GM12878 (cell line): ENCODE measurements around the gene CFAP54.

Source experiments
- CBX3 ChIP-seq: fragments of 200-600 bp; sonication (generic); IDR thresholded peaks from 2 replicates; pipeline ENCODE4 v1.6.1; 2016; ENCODE audit warnings: low read depth, borderline replicate concordance
- CTCF ChIP-seq, 3 experiments: IDR thresholded peaks in 2 of 3; conservative IDR thresholded peaks in 1 of 3; 2 replicates each; pipeline ENCODE4 v1.5.1; 2011; ENCODE audit warnings: low read depth in 3 of 3, low read length in 3 of 3, mild to moderate bottlenecking in 3 of 3, control low read depth in 2 of 3, moderate library complexity in 2 of 3, inconsistent platforms in 1 of 3, mixed read lengths in 1 of 3; ENCODE audit not compliant: control insufficient read depth in 2 of 3, insufficient read depth in 1 of 3; ENCODE audit errors: extremely low read depth in 1 of 3
- POLR2A ChIP-seq: IDR thresholded peaks from 2 replicates; pipeline ENCODE4 v1.6.1; 2011; ENCODE audit warnings: low read depth, mild to moderate bottlenecking, low read length
- PRDM15 ChIP-seq: fragments of 450-650 bp; formaldehyde crosslinking; IDR thresholded peaks from 2 replicates; pipeline ENCODE4 v1.4.0; 2020; ENCODE audit warnings: mild to moderate bottlenecking, moderate library complexity
- RBBP5 ChIP-seq: fragments of 200-600 bp; sonication (generic); conservative IDR thresholded peaks from 2 replicates; pipeline ENCODE4 v1.6.1; 2016

GRCh38 chr12:96471368-96472050 is 17.9 kb upstream of the CFAP54 start:
- TF ChIP-seq CBX3 (no peak), PRDM15 (no peak), CTCF (IDR thresholded peaks at IDR 0.05 in 2 of 3, conservative IDR thresholded peaks at IDR 0.05 in 1 of 3; ENCODE audit: control insufficient read depth in 2 of 3, extremely low read depth in 1 of 3, insufficient read depth in 1 of 3, low read depth in 3 of 3, low read length in 3 of 3) (no peak), POLR2A (no peak), RBBP5 (no peak)
